GM23338 (cell line): ENCODE results near the gene DUSP9. TPM values are rescaled to one million over a fixed set of nuclear protein-coding genes. Genes with fewer than 3 reads are reported as not detected.

Experiments
- ATAC-seq: fragments of 200-7000 bp; cut with Tn5 transposase; 3 replicates; pipeline ENCODE4 v1.9.1; 2020
- DNase-seq: peaks from one replicate; pipeline ENCODE4 v3.0.0-alpha.2; 2015; ENCODE audit warnings: low spot score
- H2AFZ ChIP-seq: fragments of 200-600 bp; sonication (generic); 2 replicates; pipeline ENCODE4 v1.8.0; 2016; ENCODE audit warnings: antibody characterized with exemption, mild to moderate bottlenecking, moderate library complexity
- H3F3A ChIP-seq: fragments of 200-600 bp; sonication (generic); replicated peaks from 2 replicates; pipeline ENCODE4 v1.8.0; 2017; ENCODE audit warnings: antibody characterized with exemption, mixed run types, low read depth
- H3K27ac ChIP-seq: fragments of 200-600 bp; sonication (generic); 2 replicates; pipeline ENCODE4 v1.6.1; 2016; ENCODE audit warnings: low read depth
- H3K27me3 ChIP-seq: fragments of 200-600 bp; sonication (generic); 2 replicates; pipeline ENCODE4 v1.8.0; 2016; ENCODE audit warnings: mild to moderate bottlenecking, mixed run types, moderate library complexity; ENCODE audit not compliant: insufficient read depth
- H3K36me3 ChIP-seq: fragments of 200-600 bp; sonication (generic); 2 replicates; pipeline ENCODE4 v1.8.0; 2016; ENCODE audit warnings: mild to moderate bottlenecking; ENCODE audit not compliant: insufficient read depth
- H3K4me1 ChIP-seq: fragments of 200-600 bp; sonication (generic); 2 replicates; pipeline ENCODE4 v1.8.0; 2016; ENCODE audit warnings: mild to moderate bottlenecking, moderate library complexity; ENCODE audit not compliant: insufficient read depth
- H3K4me2 ChIP-seq: fragments of 200-600 bp; sonication (generic); 2 replicates; pipeline ENCODE4 v1.7.1; 2017; ENCODE audit warnings: mixed run types
- H3K4me3 ChIP-seq: fragments of 200-600 bp; sonication (generic); 2 replicates; pipeline ENCODE4 v1.6.1; 2016; ENCODE audit warnings: mixed run types
- H3K79me2 ChIP-seq: fragments of 200-600 bp; sonication (generic); replicated peaks from 2 replicates; pipeline ENCODE4 v1.8.0; 2017; ENCODE audit warnings: mild to moderate bottlenecking; ENCODE audit not compliant: insufficient read depth
- H3K9me2 ChIP-seq: fragments of 200-600 bp; sonication (generic); 2 replicates; pipeline ENCODE4 v1.8.0; 2017; ENCODE audit not compliant: insufficient read depth
- H4K20me1 ChIP-seq: fragments of 200-600 bp; sonication (generic); replicated peaks from 2 replicates; pipeline ENCODE4 v1.8.0; 2017; ENCODE audit warnings: mild to moderate bottlenecking; ENCODE audit not compliant: insufficient read depth
- H3K27ac Mint-ChIP-seq: 2 replicates; pipeline ENCODE4 v1.8.0; 2020; ENCODE audit warnings: inconsistent platforms, mild to moderate bottlenecking, moderate library complexity, mixed read lengths
- H3K27me3 Mint-ChIP-seq: 3 replicates; pipeline ENCODE4 v1.8.0; 2022; ENCODE audit warnings: low read depth, mild to moderate bottlenecking, moderate library complexity, mixed read lengths, inconsistent platforms; ENCODE audit not compliant: insufficient read depth, poor library complexity
- H3K36me3 Mint-ChIP-seq: 3 replicates; pipeline ENCODE4 v1.8.0; 2021; ENCODE audit warnings: low read depth, mild to moderate bottlenecking, inconsistent platforms, moderate library complexity, mixed read lengths
- H3K4me1 Mint-ChIP-seq: 3 replicates; pipeline ENCODE4 v1.8.0; 2020; ENCODE audit warnings: mild to moderate bottlenecking, inconsistent platforms, mixed read lengths
- H3K4me3 Mint-ChIP-seq: 3 replicates; pipeline ENCODE4 v1.8.0; 2021; ENCODE audit warnings: moderate library complexity, mild to moderate bottlenecking, inconsistent platforms, mixed read lengths
- H3K9me3 Mint-ChIP-seq: 3 replicates; pipeline ENCODE4 v1.8.0; 2020; ENCODE audit warnings: moderate library complexity, mild to moderate bottlenecking, inconsistent platforms, mixed read lengths
- CREB1 ChIP-seq: fragments of 250-450 bp; sonication (Bioruptor Pico); IDR thresholded peaks from 2 replicates; pipeline ENCODE4 v1.5.0; 2020; ENCODE audit warnings: low read depth, mild to moderate bottlenecking, moderate library complexity
- ETS1 ChIP-seq: IDR thresholded peaks from 2 replicates; pipeline ENCODE4 v1.6.1; 2016; ENCODE audit warnings: antibody characterized with exemption
- EZH2phosphoT487 ChIP-seq: fragments of 200-600 bp; sonication (generic); IDR thresholded peaks from one replicate; pipeline ENCODE4 v1.8.1; 2018; ENCODE audit warnings: antibody characterized with exemption; ENCODE audit not compliant: unreplicated experiment
- JUNB ChIP-seq: IDR thresholded peaks from one replicate; pipeline ENCODE4 v1.6.1; 2016; ENCODE audit warnings: antibody characterized with exemption; ENCODE audit not compliant: unreplicated experiment
- NANOG ChIP-seq: IDR thresholded peaks from 2 replicates; pipeline ENCODE4 v1.6.1; 2016; ENCODE audit warnings: antibody characterized with exemption, borderline replicate concordance
- POLR2AphosphoS5 ChIP-seq: IDR thresholded peaks from 2 replicates; pipeline ENCODE4 v1.6.1; 2016; ENCODE audit warnings: antibody characterized with exemption, low read depth
- REST ChIP-seq: IDR thresholded peaks from one replicate; pipeline ENCODE4 v1.6.1; 2018; ENCODE audit warnings: antibody characterized with exemption; ENCODE audit not compliant: unreplicated experiment
- STAT1 ChIP-seq: IDR thresholded peaks from one replicate; pipeline ENCODE4 v1.6.1; 2016; ENCODE audit warnings: antibody characterized with exemption; ENCODE audit not compliant: unreplicated experiment
- ZNF331 ChIP-seq: fragments of 250-450 bp; sonication (Bioruptor Pico); IDR thresholded peaks from 2 replicates; pipeline ENCODE4 v1.5.0; 2020; ENCODE audit warnings: low read depth, mild to moderate bottlenecking, moderate library complexity
- polyA plus RNA-seq: library from polyadenylated mRNA; unstranded; fragments of >200 nt; fragmentation: Nextera tagmentation; extraction: Ambion mirVana; gene quantifications from 2 replicates; pipeline ENCODE4 v1.2.1, GENCODE V29; 2016
- total RNA-seq: library from RNA; depleted of rRNA; stranded (reverse); fragments of >200 nt; shearing (Covaris generic); gene quantifications from 2 replicates; pipeline ENCODE4 v1.2.3, GENCODE V29; 2014

The DUSP9 gene
- total and polyA plus RNA-seq, 2 experiments from 2014 or later, result 0.71 to 3.9 TPM

DNA sequence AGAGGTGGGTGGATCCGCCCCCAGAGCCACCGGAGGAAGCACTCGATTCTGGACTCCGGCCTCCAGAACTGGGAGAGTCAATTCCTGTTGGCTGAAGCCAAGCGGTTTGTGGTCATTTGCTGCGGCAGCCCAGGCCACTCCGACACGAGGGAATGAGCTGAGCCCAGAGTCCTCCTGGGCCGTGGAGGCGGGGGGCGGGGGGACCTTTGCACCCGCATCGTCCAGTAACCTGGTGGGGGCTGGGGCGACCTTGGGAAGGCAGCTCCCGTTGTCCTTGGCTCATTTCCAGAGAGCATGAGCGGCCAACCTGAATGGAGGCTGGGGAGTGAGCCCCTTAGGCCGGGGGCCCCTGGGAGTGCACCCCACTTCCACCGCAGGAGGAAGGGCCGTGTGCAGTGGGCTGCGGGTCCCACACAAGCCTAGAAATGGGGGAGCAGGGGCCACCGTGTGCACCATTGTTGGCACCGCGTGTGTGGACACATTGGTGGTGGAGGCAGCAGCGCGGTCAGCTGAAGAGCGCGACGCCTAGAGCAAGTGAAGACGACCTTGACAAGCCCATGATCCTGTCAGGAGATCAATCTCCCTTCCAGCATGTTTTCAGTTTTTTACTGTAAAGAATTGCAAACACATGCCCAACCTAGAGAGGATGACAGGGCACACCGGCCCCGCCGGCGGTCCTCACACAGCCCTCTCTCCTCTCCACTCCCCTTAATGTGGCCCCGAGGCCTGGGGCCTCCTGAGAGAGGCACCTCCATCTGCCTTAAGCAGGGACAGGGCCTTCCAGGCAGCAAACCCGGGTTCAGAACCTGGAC, 19.9 kb upstream of the DUSP9 start (continued):
- TF ChIP-seq REST (no peak), JUNB (no peak), NANOG (no peak), STAT1 (no peak), ETS1 (no peak)

DNA sequence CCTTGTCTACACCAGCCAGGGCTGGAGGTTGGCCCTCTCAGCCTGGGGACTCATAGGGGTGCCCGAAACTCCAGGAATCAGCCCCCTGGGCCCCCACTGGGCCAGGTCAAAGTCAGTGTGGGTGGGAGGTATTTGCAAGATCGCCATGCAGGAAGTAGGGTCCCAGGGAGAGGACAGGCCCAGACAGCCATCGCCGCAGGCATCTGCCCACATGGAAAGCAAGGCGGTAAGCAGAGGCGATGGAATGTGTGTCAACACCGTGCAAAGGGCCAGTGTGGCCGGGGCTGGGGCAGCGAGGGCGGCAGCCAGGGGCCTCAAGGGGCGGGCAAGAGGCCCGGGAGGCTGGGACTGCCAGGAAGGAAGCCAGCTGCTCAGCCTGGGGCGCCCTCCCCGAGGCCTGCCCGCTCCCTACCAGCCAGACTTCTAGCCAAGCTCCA, 19.3 kb upstream of the DUSP9 start:
- ATAC-seq (no peak; the same call in 2 of the 3 replicates), DNase-seq (no peak)
- H3K27me3 ChIP-seq, result no peaks in the 10 kb centered on the region
- Mint-ChIP-seq H3K27me3 (peaks cover 2% of the 10 kb centered on the region), H3K4me1 (peaks cover 2% of the 10 kb centered on the region; the same call in 1 of the 3 replicates), H3K36me3 (no peaks in the 10 kb centered on the region), H3K9me3 (no peaks in the 10 kb centered on the region), H3K4me3 (no peak overlapping the region), H3K27ac (no peak overlapping the region)
- H3K4me2 ChIP-seq, result no peak overlapping the region
- no peaks in the 10 kb centered on the region for H3K9me2 ChIP-seq
- H2AFZ ChIP-seq, result no peak overlapping the region
- no peaks in the 10 kb centered on the region for H3F3A ChIP-seq
- no peaks in the 10 kb centered on the region for H3K36me3 ChIP-seq
- no peak overlapping the region for H3K4me3 ChIP-seq
- no peaks in the 10 kb centered on the region for H4K20me1 ChIP-seq
- H3K4me1 ChIP-seq, result no peaks in the 10 kb centered on the region
- H3K27ac ChIP-seq, result no peak overlapping the region
- no peaks in the 10 kb centered on the region for H3K79me2 ChIP-seq
- TF ChIP-seq POLR2AphosphoS5 (no peak), EZH2phosphoT487 (no peak), NANOG (no peak), CREB1 (CRISPR knock-in tag) (no peak), STAT1 (no peak), ZNF331 (CRISPR knock-in tag) (no peak), JUNB (no peak), REST (no peak)
